Measurements from ENCODE around the gene CELF4. TPM values are rescaled to one million over a fixed set of nuclear protein-coding genes. Genes with fewer than 3 reads are reported as not detected.

CELF4 gene
- total and polyA plus RNA-seq, 2 donors: 0.79 TPM

GRCh38 chr18:37520508-37520907 lies 45.1 kb downstream of the CELF4 start:
- DNase-seq (ENCODE audit: extremely low spot score): no peak
- Histone ChIP-seq H3K4me3 (ENCODE audit: low read depth, low read length) (no peak overlapping the region), H3K36me3 (ENCODE audit: insufficient read depth) (no peaks in the 10 kb centered on the region), H3K27ac (ENCODE audit: low read depth) (no peak overlapping the region), H3K4me1 (ENCODE audit: insufficient read depth) (peaks cover 2% of the 10 kb centered on the region)
- WGBS: 81% methylated on average over 3 of the region's 3 CpGs

- Histone ChIP-seq H3K4me3 (ENCODE audit: low read depth, low read length) (no peak overlapping the region), H3K27ac (ENCODE audit: low read depth) (no peak overlapping the region), H3K36me3 (ENCODE audit: insufficient read depth) (no peaks in the 10 kb centered on the region), H3K4me1 (ENCODE audit: insufficient read depth) (peaks cover 2% of the 10 kb centered on the region)
- no peak for DNase-seq (ENCODE audit: extremely low spot score)
- WGBS: 59% methylated on average over 9 of the region's 9 CpGs
These were observed 46.0 kb downstream of the CELF4 start for GRCh38 chr18:37519510-37520135.

- H3K4me1 ChIP-seq (ENCODE audit: insufficient read depth): no peaks in the 10 kb centered on the region
- H3K36me3 ChIP-seq (ENCODE audit: insufficient read depth): no peaks in the 10 kb centered on the region
- WGBS: 71% methylated on average over 5 of the region's 5 CpGs
- no peak overlapping the region for H3K27ac ChIP-seq (ENCODE audit: low read depth)
- no peak for DNase-seq (ENCODE audit: extremely low spot score)
- H3K4me3 ChIP-seq (ENCODE audit: low read depth, low read length): no peak overlapping the region
These were observed 49.2 kb downstream of the CELF4 start for GRCh38 chr18:37516361-37516853.

GRCh38 chr18:37514953-37515352 lies 50.6 kb downstream of the CELF4 start:
- no peak for DNase-seq (ENCODE audit: extremely low spot score)
- H3K4me3 ChIP-seq (ENCODE audit: low read depth, low read length): no peak overlapping the region
- 81% methylated on average over 3 of the region's 3 CpGs for WGBS
- no peak overlapping the region for H3K27ac ChIP-seq (ENCODE audit: low read depth)
- H3K36me3 ChIP-seq (ENCODE audit: insufficient read depth): no peaks in the 10 kb centered on the region
- no peaks in the 10 kb centered on the region for H3K4me1 ChIP-seq (ENCODE audit: insufficient read depth)

- no peak for DNase-seq (ENCODE audit: extremely low spot score)
- no peak overlapping the region for H3K27ac ChIP-seq (ENCODE audit: low read depth)
- H3K36me3 ChIP-seq (ENCODE audit: insufficient read depth): no peaks in the 10 kb centered on the region
- WGBS: 70% methylated on average over 2 of the region's 2 CpGs
- no peaks in the 10 kb centered on the region for H3K4me1 ChIP-seq (ENCODE audit: insufficient read depth)
- no peak overlapping the region for H3K4me3 ChIP-seq (ENCODE audit: low read depth, low read length)
These were observed 53.2 kb downstream of the CELF4 start for GRCh38 chr18:37512400-37512799.

- Histone ChIP-seq H3K4me3 (ENCODE audit: low read depth, low read length) (no peak overlapping the region), H3K4me1 (ENCODE audit: insufficient read depth) (no peaks in the 10 kb centered on the region), H3K36me3 (ENCODE audit: insufficient read depth) (no peaks in the 10 kb centered on the region), H3K27ac (ENCODE audit: low read depth) (no peak overlapping the region)
- WGBS: 47% methylated on average over 9 of the region's 9 CpGs
- DNase-seq (ENCODE audit: extremely low spot score): no peak
These were observed 53.8 kb downstream of the CELF4 start for GRCh38 chr18:37511721-37512298.

GRCh38 chr18:37509600-37509999 lies 56.0 kb downstream of the CELF4 start:
- WGBS: 99% methylated on average over 1 of the region's 1 CpG
- DNase-seq (ENCODE audit: extremely low spot score): no peak
- H3K27ac ChIP-seq (ENCODE audit: low read depth): no peak overlapping the region
- H3K4me3 ChIP-seq (ENCODE audit: low read depth, low read length): no peak overlapping the region
- H3K36me3 ChIP-seq (ENCODE audit: insufficient read depth): no peaks in the 10 kb centered on the region
- no peaks in the 10 kb centered on the region for H3K4me1 ChIP-seq (ENCODE audit: insufficient read depth)

- no peak for DNase-seq (ENCODE audit: extremely low spot score)
- 71% methylated on average over 3 of the region's 3 CpGs for WGBS
- H3K36me3 ChIP-seq (ENCODE audit: insufficient read depth): no peaks in the 10 kb centered on the region
These were observed 57.4 kb downstream of the CELF4 start for GRCh38 chr18:37508207-37508606.

GRCh38 chr18:37507239-37507638 lies 58.4 kb downstream of the CELF4 start:
- H3K27ac ChIP-seq (ENCODE audit: low read depth): no peak overlapping the region
- H3K36me3 ChIP-seq (ENCODE audit: insufficient read depth): no peaks in the 10 kb centered on the region
- DNase-seq (ENCODE audit: extremely low spot score): no peak
- WGBS: 36% methylated on average over 2 of the region's 2 CpGs
- H3K4me1 ChIP-seq (ENCODE audit: insufficient read depth): no peaks in the 10 kb centered on the region
- no peak overlapping the region for H3K4me3 ChIP-seq (ENCODE audit: low read depth, low read length)

More at GRCh38 chr18:37508207-37508606, 57.4 kb downstream of the CELF4 start:
- Histone ChIP-seq H3K4me3 (ENCODE audit: low read depth, low read length) (no peak overlapping the region), H3K4me1 (ENCODE audit: insufficient read depth) (no peaks in the 10 kb centered on the region), H3K27ac (ENCODE audit: low read depth) (no peak overlapping the region)

GRCh38 chr18:37506001-37506400 lies 59.6 kb downstream of the CELF4 start:
- Histone ChIP-seq H3K4me1 (ENCODE audit: insufficient read depth) (no peaks in the 10 kb centered on the region), H3K27ac (ENCODE audit: low read depth) (no peak overlapping the region), H3K4me3 (ENCODE audit: low read depth, low read length) (no peak overlapping the region), H3K36me3 (ENCODE audit: insufficient read depth) (no peaks in the 10 kb centered on the region)
- WGBS: 86% methylated on average over 9 of the region's 9 CpGs
- no peak for DNase-seq (ENCODE audit: extremely low spot score)

GRCh38 chr18:37505321-37505720 lies 60.3 kb downstream of the CELF4 start:
- WGBS: 63% methylated on average over 4 of the region's 4 CpGs
- Histone ChIP-seq H3K36me3 (ENCODE audit: insufficient read depth) (no peaks in the 10 kb centered on the region), H3K4me1 (ENCODE audit: insufficient read depth) (no peaks in the 10 kb centered on the region), H3K27ac (ENCODE audit: low read depth) (no peak overlapping the region), H3K4me3 (ENCODE audit: low read depth, low read length) (no peak overlapping the region)
- DNase-seq (ENCODE audit: extremely low spot score): no peak

- no peak for DNase-seq (ENCODE audit: extremely low spot score)
- 79% methylated on average over 4 of the region's 4 CpGs for WGBS
- Histone ChIP-seq H3K4me3 (ENCODE audit: low read depth, low read length) (no peak overlapping the region), H3K36me3 (ENCODE audit: insufficient read depth) (no peaks in the 10 kb centered on the region), H3K27ac (ENCODE audit: low read depth) (no peak overlapping the region), H3K4me1 (ENCODE audit: insufficient read depth) (no peaks in the 10 kb centered on the region)
These were observed 63.0 kb downstream of the CELF4 start for GRCh38 chr18:37502601-37503000.

GRCh38 chr18:37502036-37502435 lies 63.6 kb downstream of the CELF4 start:
- Histone ChIP-seq H3K4me1 (ENCODE audit: insufficient read depth) (no peaks in the 10 kb centered on the region), H3K4me3 (ENCODE audit: low read depth, low read length) (no peak overlapping the region), H3K27ac (ENCODE audit: low read depth) (no peak overlapping the region), H3K36me3 (ENCODE audit: insufficient read depth) (no peaks in the 10 kb centered on the region)
- WGBS: 62% methylated on average over 14 of the region's 14 CpGs
- peak; percentile 64 for DNase-seq (ENCODE audit: extremely low spot score)

- Histone ChIP-seq H3K4me1 (ENCODE audit: insufficient read depth) (no peaks in the 10 kb centered on the region), H3K36me3 (ENCODE audit: insufficient read depth) (no peaks in the 10 kb centered on the region), H3K4me3 (ENCODE audit: low read depth, low read length) (no peak overlapping the region), H3K27ac (ENCODE audit: low read depth) (no peak overlapping the region)
- DNase-seq (ENCODE audit: extremely low spot score): no peak
- WGBS: 77% methylated on average over 4 of the region's 4 CpGs
These were observed 64.5 kb downstream of the CELF4 start for GRCh38 chr18:37501136-37501535.

All from urinary bladder (tissue), 4 donors.